ENCODE measurements around the gene ZHX3. TPM values are rescaled to one million over a fixed set of nuclear protein-coding genes. Genes with fewer than 3 reads are reported as not detected.

Gene ZHX3
- polyA plus RNA-seq, 3 donors, result 0.58 to 3.2 (median 1.1) TPM

- DNase-seq, result no peak
- peaks cover 0 to under 1% of the 10 kb centered on the region in 2 donors for H3K36me3 Mint-ChIP-seq
- Histone ChIP-seq H4K20me1 (ENCODE audit: insufficient read depth, low read length) (no peaks in the 10 kb centered on the region), H3K9me3 (replicated peaks in 1 of 2; ENCODE audit: control insufficient read depth in 1 of 2, insufficient read depth in 1 of 2, low read length in 2 of 2) (no peaks in the 10 kb centered on the region), H3K4me3 (replicated peaks in 1 of 3; ENCODE audit: low read depth in 2 of 3, low read length in 3 of 3) (no peak overlapping the region), H3K4me2 (replicated peaks; ENCODE audit: extremely low read depth, low read length, poor library complexity, severe bottlenecking) (no peak overlapping the region), H3K36me3 (replicated peaks in 1 of 2; ENCODE audit: control insufficient read depth in 1 of 2, insufficient read depth in 2 of 2, low read length in 2 of 2) (no peaks in the 10 kb centered on the region), H3K27ac (ENCODE audit: low read depth in 1 of 2, low read length in 2 of 2) (no peak overlapping the region), H3K27me3 (ENCODE audit: control insufficient read depth in 2 of 2, insufficient read depth in 2 of 2, low read length in 2 of 2) (no peaks in the 10 kb centered on the region), H3K9ac (ENCODE audit: insufficient read depth, low read length, poor library complexity, severe bottlenecking) (no peak overlapping the region), H3K4me1 (ENCODE audit: control insufficient read depth in 1 of 2, insufficient read depth in 2 of 2, low read length in 2 of 2) (no peaks in the 10 kb centered on the region), H2AFZ (ENCODE audit: insufficient read depth, low read depth, low read length, poor library complexity, severe bottlenecking) (no peak overlapping the region), H3K79me2 (ENCODE audit: insufficient read depth, low read length) (no peaks in the 10 kb centered on the region)
- no peak overlapping the region for H3K27ac Mint-ChIP-seq
- no peaks in the 10 kb centered on the region for H3K9me3 Mint-ChIP-seq
- no CpG with 5 or more reads among the region's 1 CpG for WGBS (ENCODE audit: insufficient coverage)
- intact Hi-C loops (cut with micrococcal nuclease), result loop anchor here in 1 of 2 donors (10.0 kb wide), 1 partner anchor 50 kb away; no protein-coding TSS in a partner anchor
- peaks cover 1 to 3% (median 1%) of the 10 kb centered on the region in 3 donors for H3K27me3 Mint-ChIP-seq (ENCODE audit: low read depth in 3 of 3)
- no peak overlapping the region for H3K4me3 Mint-ChIP-seq
- no peak for TF ChIP-seq CTCF (IDR thresholded peaks at IDR 0.05)
- H3K4me1 Mint-ChIP-seq, result no peaks in the 10 kb centered on the region
These were observed 92.4 kb downstream of the ZHX3 start for GRCh38 chr20:41225091-41225490.

GRCh38 chr20:41224281-41224680 is 93.2 kb downstream of the ZHX3 start:
- TF ChIP-seq CTCF (IDR thresholded peaks at IDR 0.05), result no peak
- Histone ChIP-seq H3K4me2 (replicated peaks; ENCODE audit: extremely low read depth, low read length, poor library complexity, severe bottlenecking) (no peak overlapping the region), H3K27ac (ENCODE audit: low read depth in 1 of 2, low read length in 2 of 2) (no peak overlapping the region), H3K9me3 (replicated peaks in 1 of 2; ENCODE audit: control insufficient read depth in 1 of 2, insufficient read depth in 1 of 2, low read length in 2 of 2) (no peaks in the 10 kb centered on the region), H3K27me3 (ENCODE audit: control insufficient read depth in 2 of 2, insufficient read depth in 2 of 2, low read length in 2 of 2) (no peaks in the 10 kb centered on the region), H4K20me1 (ENCODE audit: insufficient read depth, low read length) (no peaks in the 10 kb centered on the region), H2AFZ (ENCODE audit: insufficient read depth, low read depth, low read length, poor library complexity, severe bottlenecking) (no peak overlapping the region), H3K36me3 (replicated peaks in 1 of 2; ENCODE audit: control insufficient read depth in 1 of 2, insufficient read depth in 2 of 2, low read length in 2 of 2) (no peaks in the 10 kb centered on the region), H3K4me1 (ENCODE audit: control insufficient read depth in 1 of 2, insufficient read depth in 2 of 2, low read length in 2 of 2) (no peaks in the 10 kb centered on the region), H3K79me2 (ENCODE audit: insufficient read depth, low read length) (no peaks in the 10 kb centered on the region), H3K9ac (ENCODE audit: insufficient read depth, low read length, poor library complexity, severe bottlenecking) (no peak overlapping the region), H3K4me3 (replicated peaks in 1 of 3; ENCODE audit: low read depth in 2 of 3, low read length in 3 of 3) (no peak overlapping the region)
- Mint-ChIP-seq H3K27me3 (ENCODE audit: low read depth in 3 of 3) (peaks cover 1 to 3% (median 1%) of the 10 kb centered on the region in 3 donors), H3K27ac (no peak overlapping the region), H3K4me3 (no peak overlapping the region), H3K4me1 (no peaks in the 10 kb centered on the region), H3K9me3 (no peaks in the 10 kb centered on the region), H3K36me3 (peaks cover 0 to 2% of the 10 kb centered on the region in 2 donors)
- 82% methylated on average over 1 of the region's 1 CpG for WGBS (ENCODE audit: insufficient coverage)
- intact Hi-C loops (cut with micrococcal nuclease), result loop anchor here in 1 of 2 donors (10.0 kb wide), 1 partner anchor 49 kb away; no protein-coding TSS in a partner anchor
- no peak for DNase-seq

All from CD14-positive monocyte (primary cell).